Measurements from ENCODE around the gene ABCC8.
"Not testable (repeated sequence)": the region's sequence is repeated elsewhere in the genome, so short reads cannot be mapped to it uniquely, and the experiment has no call there.

The ABCC8 gene

GRCh38 chr11:17468122-17468521 is 8.5 kb downstream of the ABCC8 start:
- DNase-seq = no peak

- no peak for DNase-seq
These were observed 13.0 kb downstream of the ABCC8 start for GRCh38 chr11:17463546-17464174.

- no peak for DNase-seq
These were observed 13.7 kb downstream of the ABCC8 start for GRCh38 chr11:17462940-17463339.

- DNase-seq = no peak
These were observed 16.2 kb downstream of the ABCC8 start for GRCh38 chr11:17460406-17460805.

- DNase-seq = no peak
These were observed 17.3 kb downstream of the ABCC8 start for GRCh38 chr11:17459236-17459896.

- DNase-seq = no peak
These were observed 18.4 kb downstream of the ABCC8 start for GRCh38 chr11:17458268-17458667.

GRCh38 chr11:17457396-17458173 is 19.1 kb downstream of the ABCC8 start:
- no peak for DNase-seq

- no peak for DNase-seq
These were observed 24.0 kb downstream of the ABCC8 start for GRCh38 chr11:17452668-17453067.

- no peak for DNase-seq
These were observed 27.5 kb downstream of the ABCC8 start for GRCh38 chr11:17449158-17449557.

- DNase-seq = no peak
These were observed 30.2 kb downstream of the ABCC8 start for GRCh38 chr11:17446482-17446881.

- DNase-seq = no peak
These were observed 31.3 kb downstream of the ABCC8 start for GRCh38 chr11:17445240-17445795.

- no peak for DNase-seq
These were observed 32.5 kb downstream of the ABCC8 start for GRCh38 chr11:17443926-17444690.

- DNase-seq = no peak
These were observed 33.2 kb downstream of the ABCC8 start for GRCh38 chr11:17443423-17443822.

GRCh38 chr11:17443000-17443399 is 33.6 kb downstream of the ABCC8 start:
- DNase-seq = no peak

GRCh38 chr11:17439316-17439782 is 37.3 kb downstream of the ABCC8 start:
- DNase-seq = no peak

- DNase-seq = no peak
These were observed 39.3 kb downstream of the ABCC8 start for GRCh38 chr11:17437366-17437765.

GRCh38 chr11:17434108-17434507 is 42.5 kb downstream of the ABCC8 start:
- DNase-seq = no peak

- no peak for DNase-seq
These were observed 44.6 kb downstream of the ABCC8 start for GRCh38 chr11:17432002-17432401.

GRCh38 chr11:17431139-17431538 is 45.5 kb downstream of the ABCC8 start:
- DNase-seq = no peak

- no peak for DNase-seq
These were observed 46.0 kb downstream of the ABCC8 start for GRCh38 chr11:17430616-17431015.

- DNase-seq = no peak
These were observed 47.7 kb downstream of the ABCC8 start for GRCh38 chr11:17428925-17429324.

GRCh38 chr11:17428261-17428660 is 48.4 kb downstream of the ABCC8 start:
- no peak for DNase-seq

GRCh38 chr11:17426233-17426632 is 50.4 kb downstream of the ABCC8 start:
- DNase-seq = not testable (repeated sequence)
